GM23248 (cell line): Measurements from ENCODE around the gene RAPGEF4.

Source experiments
- EZH2 ChIP-seq: fragments of 200-600 bp; sonication (generic); IDR thresholded peaks from 2 replicates; pipeline ENCODE4 v1.6.1; 2018; ENCODE audit warnings: antibody characterized with exemption, mild to moderate bottlenecking; ENCODE audit not compliant: insufficient read depth, poor library complexity, severe bottlenecking
- EZH2phosphoT487 ChIP-seq: fragments of 200-600 bp; sonication (generic); IDR thresholded peaks from 2 replicates; pipeline ENCODE4 v1.6.1; 2018; ENCODE audit warnings: antibody characterized with exemption, moderate library complexity, mild to moderate bottlenecking, low read depth; ENCODE audit not compliant: insufficient read depth

- TF ChIP-seq EZH2phosphoT487, result no peak
- TF ChIP-seq EZH2, result no peak
These were observed 352.3 kb downstream of the RAPGEF4 start for GRCh38 chr2:173087793-173088496.
